HepG2 (cell line): Measurements from ENCODE around the gene ACACB. TPM values are rescaled to one million over a fixed set of nuclear protein-coding genes. Genes with fewer than 3 reads are reported as not detected.

Experiments
- CREB3 ChIP-seq: sonication (generic); formaldehyde crosslinking; IDR thresholded peaks from 2 replicates; pipeline ENCODE4 v1.5.0; 2020; ENCODE audit warnings: missing genetic modification reagents
- EZH2 ChIP-seq: conservative IDR thresholded peaks from 2 replicates; pipeline ENCODE4 v1.6.1; 2012; ENCODE audit warnings: mild to moderate bottlenecking, low read depth, low read length, moderate library complexity
- GPBP1L1 ChIP-seq: sonication (generic); formaldehyde crosslinking; IDR thresholded peaks from 2 replicates; pipeline ENCODE4 v1.5.0; 2020; ENCODE audit warnings: mild to moderate bottlenecking, missing genetic modification reagents
- NFATC3 ChIP-seq: sonication (generic); formaldehyde crosslinking; IDR thresholded peaks from 2 replicates; pipeline ENCODE4 v1.5.1; 2020; ENCODE audit warnings: mild to moderate bottlenecking, missing genetic modification reagents
- POGK ChIP-seq: sonication (generic); formaldehyde crosslinking; conservative IDR thresholded peaks from 2 replicates; pipeline ENCODE4 v1.8.0; 2022; ENCODE audit warnings: mild to moderate bottlenecking, moderate library complexity, missing genetic modification reagents
- SKIL ChIP-seq: sonication (generic); formaldehyde crosslinking; IDR thresholded peaks from 2 replicates; pipeline ENCODE4 v1.8.0; 2022; ENCODE audit warnings: missing genetic modification reagents, mild to moderate bottlenecking, moderate library complexity, borderline replicate concordance
- SMAD9 ChIP-seq: sonication (generic); formaldehyde crosslinking; IDR thresholded peaks from 2 replicates; pipeline ENCODE4 v1.5.1; 2020; ENCODE audit warnings: mild to moderate bottlenecking, missing genetic modification reagents
- TBX2 ChIP-seq: sonication (generic); formaldehyde crosslinking; IDR thresholded peaks from 2 replicates; pipeline ENCODE4 v1.5.0; 2020; ENCODE audit warnings: missing genetic modification reagents, mild to moderate bottlenecking, borderline replicate concordance
- THAP8 ChIP-seq: sonication (generic); formaldehyde crosslinking; IDR thresholded peaks from 2 replicates; pipeline ENCODE4 v1.5.1; 2020; ENCODE audit warnings: missing genetic modification reagents, mild to moderate bottlenecking, borderline replicate concordance
- ZBTB20 ChIP-seq: sonication (generic); formaldehyde crosslinking; IDR thresholded peaks from 2 replicates; pipeline ENCODE4 v1.8.1; 2023; ENCODE audit warnings: missing genetic modification reagents, low read depth, mild to moderate bottlenecking, borderline replicate concordance
- ZBTB33 ChIP-seq: sonication (generic); formaldehyde crosslinking; IDR thresholded peaks from 2 replicates; pipeline ENCODE4 v1.4.0; 2020; ENCODE audit warnings: missing genetic modification reagents
- ZKSCAN1 ChIP-seq: fragments of 150-350 bp; IDR thresholded peaks from 2 replicates; pipeline ENCODE4 v1.6.1; 2014; ENCODE audit warnings: low read length
- ZNF136 ChIP-seq: sonication (generic); formaldehyde crosslinking; IDR thresholded peaks from 2 replicates; pipeline ENCODE4 v1.8.1; 2022; ENCODE audit warnings: low read depth, mild to moderate bottlenecking, moderate library complexity, missing genetic modification reagents
- ZNF34 ChIP-seq: sonication (generic); formaldehyde crosslinking; IDR thresholded peaks from 2 replicates; pipeline ENCODE4 v1.4.0; 2020; ENCODE audit warnings: mild to moderate bottlenecking, missing genetic modification reagents, borderline replicate concordance
- ZNF709 ChIP-seq: sonication (generic); formaldehyde crosslinking; IDR thresholded peaks from 2 replicates; pipeline ENCODE4 v1.5.0; 2020; ENCODE audit warnings: mild to moderate bottlenecking, missing genetic modification reagents
- ZNF788 ChIP-seq: sonication (generic); formaldehyde crosslinking; IDR thresholded peaks from 2 replicates; pipeline ENCODE4 v1.5.0; 2020; ENCODE audit warnings: mild to moderate bottlenecking, missing genetic modification reagents, borderline replicate concordance
- polyA plus RNA-seq, 8 experiments: library from polyadenylated mRNA; depleted of rRNA in 3 of 8; stranded (reverse) in 7 of 8; unstranded in 1 of 8; fragments of >200 nt; fragmentation: Illumina TruSeq in 4 of 8; extraction: Trizol in 4 of 8; gene quantifications; 2 replicates each; pipeline versions ENCODE4 v1.2.1 to v1.2.3, GENCODE V29; 2011 to 2016; ENCODE audit warnings: low read depth in 4 of 8, missing spikeins in 1 of 8, mixed read lengths in 1 of 8; ENCODE audit not compliant: insufficient read depth in 1 of 8
- total RNA-seq, 5 experiments: library from RNA; depleted of rRNA; stranded (reverse); fragments of >200 nt; fragmentation: Illumina TruSeq; extraction: Trizol; gene quantifications; 2 replicates each; pipeline ENCODE4 v1.2.3, GENCODE V29; 2016; ENCODE audit warnings: low read depth in 1 of 5

Gene ACACB
- total and polyA plus RNA-seq, 2 of the 13 experiments (the other 11 are each of a cell fraction or from before 2014, with no cell fraction given), result 6.2 to 8.6 TPM

GRCh38 chr12:109087250-109087649 lies 29.1 kb upstream of the ACACB start (continued):
- TF ChIP-seq POGK (CRISPR knock-in tag) (no peak), TBX2 (CRISPR knock-in tag) (peak; percentile 38; the same call in 1 of the 2 replicates), SKIL (CRISPR knock-in tag) (peak; percentile 82; the same call in 1 of the 2 replicates), ZNF709 (CRISPR knock-in tag) (no peak), EZH2 (no peak), GPBP1L1 (CRISPR knock-in tag) (no peak), ZNF788 (CRISPR knock-in tag) (no peak), THAP8 (no peak), ZNF136 (CRISPR knock-in tag) (no peak), SMAD9 (CRISPR knock-in tag) (no peak), ZBTB33 (CRISPR knock-in tag) (no peak), ZNF34 (no peak), NFATC3 (CRISPR knock-in tag) (no peak), ZKSCAN1 (no peak), ZBTB20 (CRISPR knock-in tag) (no peak), CREB3 (CRISPR knock-in tag) (no peak)
